Muscle layer of colon (tissue), 2 donors: ENCODE data around the gene THAP11.
A peak's percentile ranks its signal among the peaks of the same experiment; 100 is the strongest.

Source experiments
- H3K27ac ChIP-seq: one replicate; pipeline ENCODE4 v1.7.0; 2013; ENCODE audit warnings: low read depth, mild to moderate bottlenecking, low read length, moderate library complexity
- H3K27me3 ChIP-seq, 2 donors: one replicate each; pipeline ENCODE4 v1.7.0; 2013; ENCODE audit warnings: low read length in 2 of 2, mild to moderate bottlenecking in 2 of 2; ENCODE audit not compliant: insufficient read depth in 2 of 2, control insufficient read depth in 1 of 2
- H3K36me3 ChIP-seq: one replicate; pipeline ENCODE4 v1.7.0; 2013; ENCODE audit warnings: mild to moderate bottlenecking, low read length; ENCODE audit not compliant: insufficient read depth
- H3K4me1 ChIP-seq: one replicate; pipeline ENCODE4 v1.7.0; 2013; ENCODE audit warnings: mild to moderate bottlenecking, low read length; ENCODE audit not compliant: insufficient read depth
- H3K4me3 ChIP-seq, 2 donors: one replicate each; pipeline ENCODE4 v1.7.0; 2013; ENCODE audit warnings: low read length in 2 of 2, low read depth in 1 of 2, mild to moderate bottlenecking in 1 of 2, moderate library complexity in 1 of 2
- H3K9ac ChIP-seq: one replicate; pipeline ENCODE4 v1.7.0; 2013; ENCODE audit warnings: low read length
- H3K9me3 ChIP-seq: one replicate; pipeline ENCODE4 v1.7.0; 2013; ENCODE audit warnings: mild to moderate bottlenecking, low read length
- donor health status: abdominal sarcoma.
- donor health status: Adenocarcinoma of cecum.

Gene THAP11

GRCh38 chr16:67841816-67842508 lies at the start of gene THAP11:
Gene THAP11 (plus strand): TSS chr16:67842320. CDS start chr16:67842555, 235 bp downstream.
- H3K9ac ChIP-seq: peak within 1 kb of the TSS; percentile 73

GRCh38 chr16:67796099-67796718 lies 45.9 kb upstream of the THAP11 start:
- Histone ChIP-seq H3K27ac (no peak overlapping the region), H3K27me3 (no peaks in the 10 kb centered on the region), H3K9ac (no peak overlapping the region), H3K4me3 (no peak overlapping the region), H3K9me3 (no peaks in the 10 kb centered on the region), H3K4me1 (peaks cover 8% of the 10 kb centered on the region), H3K36me3 (peaks cover 3% of the 10 kb centered on the region)

More at GRCh38 chr16:67841816-67842508, at the start of gene THAP11:
- Histone ChIP-seq H3K4me3 (peak within 1 kb of the TSS; percentile 80 to 96), H3K4me1 (peaks cover 36% of the 10 kb centered on the region), H3K36me3 (no peaks in the 10 kb centered on the region), H3K9me3 (no peaks in the 10 kb centered on the region), H3K27me3 (no peaks in the 10 kb centered on the region), H3K27ac (peak within 1 kb of the TSS; percentile 100)

GRCh38 chr16:67800338-67800926 lies 41.7 kb upstream of the THAP11 start:
- H3K27ac ChIP-seq: no peak overlapping the region
- peaks cover 7% of the 10 kb centered on the region for H3K36me3 ChIP-seq
- H3K4me3 ChIP-seq: no peak overlapping the region
- no peaks in the 10 kb centered on the region for H3K27me3 ChIP-seq
- no peaks in the 10 kb centered on the region for H3K9me3 ChIP-seq
- no peak overlapping the region for H3K9ac ChIP-seq
- peaks cover 18% of the 10 kb centered on the region for H3K4me1 ChIP-seq

- H3K27me3 ChIP-seq: no peaks in the 10 kb centered on the region
- H3K27ac ChIP-seq: no peak overlapping the region
- peaks cover 7% of the 10 kb centered on the region for H3K36me3 ChIP-seq
- H3K9ac ChIP-seq: no peak overlapping the region
- no peak overlapping the region for H3K4me3 ChIP-seq
- H3K4me1 ChIP-seq: peaks cover 22% of the 10 kb centered on the region
- H3K9me3 ChIP-seq: no peaks in the 10 kb centered on the region
Measured at GRCh38 chr16:67801241-67801640, 40.9 kb upstream of the THAP11 start.

GRCh38 chr16:67801883-67802282 lies 40.2 kb upstream of the THAP11 start:
- no peak overlapping the region for H3K9ac ChIP-seq
- no peak overlapping the region for H3K4me3 ChIP-seq
- H3K27me3 ChIP-seq: no peaks in the 10 kb centered on the region
- H3K4me1 ChIP-seq: peaks cover 22% of the 10 kb centered on the region
- no peaks in the 10 kb centered on the region for H3K9me3 ChIP-seq
- H3K36me3 ChIP-seq: peaks cover 7% of the 10 kb centered on the region
- H3K27ac ChIP-seq: no peak overlapping the region

- H3K9me3 ChIP-seq: no peaks in the 10 kb centered on the region
- no peak overlapping the region for H3K27ac ChIP-seq
- H3K4me3 ChIP-seq: no peak overlapping the region
- H3K4me1 ChIP-seq: peaks cover 27% of the 10 kb centered on the region
- H3K9ac ChIP-seq: no peak overlapping the region
- peaks cover 7% of the 10 kb centered on the region for H3K36me3 ChIP-seq
- no peaks in the 10 kb centered on the region for H3K27me3 ChIP-seq
Measured at GRCh38 chr16:67803894-67804293, 38.2 kb upstream of the THAP11 start.

GRCh38 chr16:67804853-67805542 lies 37.1 kb upstream of the THAP11 start:
- Histone ChIP-seq H3K4me3 (peak overlapping the region; percentile 71 to 76), H3K27ac (no peak overlapping the region), H3K9me3 (no peaks in the 10 kb centered on the region), H3K4me1 (peaks cover 27% of the 10 kb centered on the region), H3K27me3 (no peaks in the 10 kb centered on the region), H3K36me3 (peaks cover 7% of the 10 kb centered on the region), H3K9ac (no peak overlapping the region)

- H3K27ac ChIP-seq: peak overlapping the region; percentile 90
- H3K9ac ChIP-seq: peak overlapping the region; percentile 88
- peaks cover 22% of the 10 kb centered on the region for H3K4me1 ChIP-seq
- H3K27me3 ChIP-seq: no peaks in the 10 kb centered on the region
- no peaks in the 10 kb centered on the region for H3K9me3 ChIP-seq
- peak overlapping the region; percentile 71 to 76 for H3K4me3 ChIP-seq
- H3K36me3 ChIP-seq: peaks cover 7% of the 10 kb centered on the region
Measured at GRCh38 chr16:67805718-67806427, 36.2 kb upstream of the THAP11 start.

- no peaks in the 10 kb centered on the region for H3K9me3 ChIP-seq
- peak within 1 kb of the TSS; percentile 71 to 76 for H3K4me3 ChIP-seq
- no peaks in the 10 kb centered on the region for H3K27me3 ChIP-seq
- H3K4me1 ChIP-seq: peaks cover 16% of the 10 kb centered on the region
- H3K9ac ChIP-seq: peak within 1 kb of the TSS; percentile 88
- H3K27ac ChIP-seq: peak within 1 kb of the TSS; percentile 90
- H3K36me3 ChIP-seq: peaks cover under 1% of the 10 kb centered on the region
Measured at GRCh38 chr16:67806428-67807147, 35.5 kb upstream of the THAP11 start, which contains the start of the genes RANBP10 and TSNAXIP1. Gene RANBP10 (minus strand): TSS chr16:67806560. CDS start chr16:67806536, 24 bp downstream. Gene TSNAXIP1 (plus strand): TSS chr16:67806889. CDS start chr16:67807150, 261 bp downstream.

- no peaks in the 10 kb centered on the region for H3K9me3 ChIP-seq
- H3K9ac ChIP-seq: peak overlapping the region; percentile 15
- no peaks in the 10 kb centered on the region for H3K36me3 ChIP-seq
- H3K27ac ChIP-seq: peak overlapping the region; percentile 84
- peak overlapping the region; percentile 71 to 76 for H3K4me3 ChIP-seq
- H3K4me1 ChIP-seq: peaks cover 16% of the 10 kb centered on the region
- no peaks in the 10 kb centered on the region for H3K27me3 ChIP-seq
Measured at GRCh38 chr16:67807148-67807682, 34.9 kb upstream of the THAP11 start.
